Neural crest cell (in vitro differentiated cells): Measurements from ENCODE around the gene ARHGEF7. TPM values are rescaled to one million over a fixed set of nuclear protein-coding genes. Genes with fewer than 3 reads are reported as not detected.

Experiments used
- DNase-seq: peaks from one replicate; pipeline ENCODE4 v3.0.0; 2021; ENCODE audit warnings: low read depth, mixed read lengths, low spot score
- H3K27ac Mint-ChIP-seq: one replicate; pipeline ENCODE4 v1.8.0; 2021; ENCODE audit warnings: mild to moderate bottlenecking, mixed read lengths; ENCODE audit not compliant: unreplicated experiment
- H3K27me3 Mint-ChIP-seq: 2 replicates; pipeline ENCODE4 v1.8.0; 2021; ENCODE audit warnings: low read depth, mild to moderate bottlenecking, mixed read lengths
- H3K36me3 Mint-ChIP-seq: 2 replicates; pipeline ENCODE4 v1.8.0; 2021; ENCODE audit warnings: low read depth, mild to moderate bottlenecking, mixed read lengths
- H3K4me1 Mint-ChIP-seq: 2 replicates; pipeline ENCODE4 v1.8.0; 2021; ENCODE audit warnings: mixed read lengths
- H3K4me3 Mint-ChIP-seq: one replicate; pipeline ENCODE4 v1.8.0; 2021; ENCODE audit warnings: mild to moderate bottlenecking, mixed read lengths
- H3K9me3 Mint-ChIP-seq: 2 replicates; pipeline ENCODE4 v1.8.0; 2021; ENCODE audit warnings: mixed read lengths
- CTCF ChIP-seq: fragments of 200-600 bp; sonication (generic); conservative IDR thresholded peaks from 2 replicates; pipeline ENCODE4 v1.5.0; 2021; ENCODE audit warnings: antibody characterized with exemption, mild to moderate bottlenecking
- total RNA-seq: library from RNA; stranded (reverse); gene quantifications from 2 replicates; pipeline ENCODE4 v1.2.1, GENCODE V29; 2021

Gene ARHGEF7
- total RNA-seq, 1 donor from 2014 or later, result 77.3 TPM

- Mint-ChIP-seq H3K9me3 (no peaks in the 10 kb centered on the region), H3K36me3 (peaks cover 4% of the 10 kb centered on the region), H3K27me3 (no peaks in the 10 kb centered on the region), H3K4me1 (no peaks in the 10 kb centered on the region), H3K27ac (no peak overlapping the region), H3K4me3 (no peak overlapping the region)
- no peak for TF ChIP-seq CTCF
- no peak for DNase-seq
Measured at GRCh38 chr13:111298214-111298975, 183.3 kb downstream of the ARHGEF7 start.

GRCh38 chr13:111302045-111302726 lies 187.1 kb downstream of the ARHGEF7 start:
- Mint-ChIP-seq H3K27ac (no peak overlapping the region), H3K36me3 (peaks cover 30% of the 10 kb centered on the region), H3K9me3 (peaks cover 4% of the 10 kb centered on the region), H3K4me1 (no peaks in the 10 kb centered on the region), H3K27me3 (no peaks in the 10 kb centered on the region), H3K4me3 (no peak overlapping the region)
- TF ChIP-seq CTCF, result no peak
- DNase-seq, result no peak

GRCh38 chr13:111303559-111303958 lies 188.4 kb downstream of the ARHGEF7 start:
- DNase-seq, result no peak
- H3K4me3 Mint-ChIP-seq, result no peak overlapping the region
- H3K9me3 Mint-ChIP-seq, result peaks cover 4% of the 10 kb centered on the region
- H3K27me3 Mint-ChIP-seq, result no peaks in the 10 kb centered on the region
- no peak for TF ChIP-seq CTCF
- no peak overlapping the region for H3K27ac Mint-ChIP-seq
- H3K36me3 Mint-ChIP-seq, result peaks cover 38% of the 10 kb centered on the region
- H3K4me1 Mint-ChIP-seq, result no peaks in the 10 kb centered on the region

GRCh38 chr13:111304041-111304544 lies 189.0 kb downstream of the ARHGEF7 start:
- H3K36me3 Mint-ChIP-seq, result peaks cover 43% of the 10 kb centered on the region
- no peak overlapping the region for H3K27ac Mint-ChIP-seq
- no peak for DNase-seq
- no peaks in the 10 kb centered on the region for H3K27me3 Mint-ChIP-seq
- no peak for TF ChIP-seq CTCF
- no peaks in the 10 kb centered on the region for H3K4me1 Mint-ChIP-seq
- peaks cover 5% of the 10 kb centered on the region for H3K9me3 Mint-ChIP-seq
- H3K4me3 Mint-ChIP-seq, result no peak overlapping the region

- Mint-ChIP-seq H3K9me3 (peaks cover 12% of the 10 kb centered on the region), H3K4me1 (no peaks in the 10 kb centered on the region), H3K27ac (no peak overlapping the region), H3K27me3 (no peaks in the 10 kb centered on the region), H3K4me3 (no peak overlapping the region), H3K36me3 (peaks cover 50% of the 10 kb centered on the region)
- no peak for DNase-seq
- no peak for TF ChIP-seq CTCF
Measured at GRCh38 chr13:111304603-111305289, 189.6 kb downstream of the ARHGEF7 start.
